22Rv1 (cell line): ENCODE results near the gene CNN3.

ENCODE experiments used
- ZFX ChIP-seq: fragments of 450-650 bp; IDR thresholded peaks from 2 replicates; pipeline ENCODE4 v1.6.1; 2017; ENCODE audit warnings: antibody characterized with exemption, borderline replicate concordance
- TF ChIP-seq, protein P1 (sequence below): fragments of 450-650 bp; IDR thresholded peaks from 2 replicates; pipeline ENCODE4 v1.5.1; 2017; ENCODE audit warnings: mild to moderate bottlenecking

DNA sequence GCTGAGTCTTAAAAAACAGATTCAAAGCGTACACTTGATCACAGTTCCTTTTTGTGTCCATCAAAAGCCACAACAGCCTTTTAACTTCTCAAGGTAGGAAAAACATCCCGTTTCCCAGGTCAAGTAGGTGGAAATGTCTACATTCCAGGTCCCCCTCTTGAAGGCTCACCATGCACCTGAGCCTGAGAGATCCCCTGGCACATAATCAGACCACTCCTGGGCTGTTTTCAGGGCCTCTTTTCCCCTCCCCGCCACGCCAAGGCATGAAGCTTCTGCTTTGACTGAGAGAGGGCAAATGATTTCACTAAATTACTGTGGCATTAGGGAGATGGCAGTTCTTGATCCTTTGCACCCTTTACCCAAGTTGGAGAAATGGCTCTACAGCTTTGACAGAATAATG lies 21.7 kb downstream of the CNN3 start:
- TF ChIP-seq, protein P1, sequence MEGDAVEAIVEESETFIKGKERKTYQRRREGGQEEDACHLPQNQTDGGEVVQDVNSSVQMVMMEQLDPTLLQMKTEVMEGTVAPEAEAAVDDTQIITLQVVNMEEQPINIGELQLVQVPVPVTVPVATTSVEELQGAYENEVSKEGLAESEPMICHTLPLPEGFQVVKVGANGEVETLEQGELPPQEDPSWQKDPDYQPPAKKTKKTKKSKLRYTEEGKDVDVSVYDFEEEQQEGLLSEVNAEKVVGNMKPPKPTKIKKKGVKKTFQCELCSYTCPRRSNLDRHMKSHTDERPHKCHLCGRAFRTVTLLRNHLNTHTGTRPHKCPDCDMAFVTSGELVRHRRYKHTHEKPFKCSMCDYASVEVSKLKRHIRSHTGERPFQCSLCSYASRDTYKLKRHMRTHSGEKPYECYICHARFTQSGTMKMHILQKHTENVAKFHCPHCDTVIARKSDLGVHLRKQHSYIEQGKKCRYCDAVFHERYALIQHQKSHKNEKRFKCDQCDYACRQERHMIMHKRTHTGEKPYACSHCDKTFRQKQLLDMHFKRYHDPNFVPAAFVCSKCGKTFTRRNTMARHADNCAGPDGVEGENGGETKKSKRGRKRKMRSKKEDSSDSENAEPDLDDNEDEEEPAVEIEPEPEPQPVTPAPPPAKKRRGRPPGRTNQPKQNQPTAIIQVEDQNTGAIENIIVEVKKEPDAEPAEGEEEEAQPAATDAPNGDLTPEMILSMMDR: no peak
- no peak for TF ChIP-seq ZFX
